OCI-LY1 (cell line): Measurements from ENCODE around the gene TMEM119.

Experiments
- CTCF ChIP-seq: fragments of 200-600 bp; sonication (generic), shearing (Covaris generic); IDR thresholded peaks from 2 replicates; pipeline ENCODE4 v1.5.1; 2017; ENCODE audit warnings: mild to moderate bottlenecking, antibody characterized with exemption, low read length, moderate library complexity, mixed read lengths
- EZH2 ChIP-seq: fragments of 200-600 bp; sonication (generic), shearing (Covaris generic); IDR thresholded peaks from 2 replicates; pipeline ENCODE4 v1.8.0; 2017; ENCODE audit warnings: borderline replicate concordance, mixed run types, mild to moderate bottlenecking, antibody characterized with exemption, low read length, moderate library complexity, mixed read lengths

GRCh38 chr12:108614041-108614440 is 16.2 kb upstream of the TMEM119 start:
- TF ChIP-seq CTCF (no peak), EZH2 (no peak)
